ENCODE measurements around the gene HPSE2.
"Not testable (repeated sequence)": the region's sequence is repeated elsewhere in the genome, so short reads cannot be mapped to it uniquely, and the experiment has no call there.

HPSE2 gene

GRCh38 chr10:98555021-98555619, 680.5 kb downstream of the HPSE2 start:
- TF ChIP-seq ZNF8 (CRISPR knock-in tag; IDR thresholded peaks at IDR 0.05): no peak
- TF ChIP-seq ESRRG (CRISPR knock-in tag; IDR thresholded peaks at IDR 0.05): no peak
- TF ChIP-seq ZNF70 (CRISPR knock-in tag; IDR thresholded peaks at IDR 0.05): no peak
- TF ChIP-seq CSDC2 (CRISPR knock-in tag; IDR thresholded peaks at IDR 0.05): no peak
- no peak for TF ChIP-seq PATZ1 (CRISPR knock-in tag; IDR thresholded peaks at IDR 0.05; ENCODE audit: borderline replicate concordance)
- no peak for TF ChIP-seq ZFP30 (CRISPR knock-in tag; IDR thresholded peaks at IDR 0.05)
- TF ChIP-seq ARNTL (CRISPR knock-in tag; IDR thresholded peaks at IDR 0.05; ENCODE audit: borderline replicate concordance, low read depth): no peak
- no peak for TF ChIP-seq TSHZ2 (CRISPR knock-in tag; IDR thresholded peaks at IDR 0.05)
- TF ChIP-seq ZFP3 (CRISPR knock-in tag; IDR thresholded peaks at IDR 0.05): no peak
- TF ChIP-seq BACH2 (CRISPR knock-in tag; IDR thresholded peaks at IDR 0.05; ENCODE audit: borderline replicate concordance): no peak
- no peak for TF ChIP-seq RARB (CRISPR knock-in tag; IDR thresholded peaks at IDR 0.05)
- no peak for TF ChIP-seq POU6F1 (CRISPR knock-in tag; IDR thresholded peaks at IDR 0.05; ENCODE audit: borderline replicate concordance, low read depth)
- no peak for TF ChIP-seq SNAI2 (CRISPR knock-in tag; IDR thresholded peaks at IDR 0.05)
- TF ChIP-seq ZC3H10 (CRISPR knock-in tag; IDR thresholded peaks at IDR 0.05): no peak
- no peak for TF ChIP-seq ISL1 (CRISPR knock-in tag; IDR thresholded peaks at IDR 0.05)
- TF ChIP-seq GLIS3 (CRISPR knock-in tag; IDR thresholded peaks at IDR 0.05): no peak
- TF ChIP-seq CREB5 (CRISPR knock-in tag; IDR thresholded peaks at IDR 0.05; ENCODE audit: low read depth): no peak
- no peak for ATAC-seq

GRCh38 chr10:98541561-98541960, 694.1 kb downstream of the HPSE2 start:
- not testable (repeated sequence) for ATAC-seq

GRCh38 chr10:98539578-98539977, 696.1 kb downstream of the HPSE2 start:
- no peak for ATAC-seq
- TF ChIP-seq POU6F1 (CRISPR knock-in tag; IDR thresholded peaks at IDR 0.05; ENCODE audit: borderline replicate concordance, low read depth): no peak
- TF ChIP-seq PPARA (CRISPR knock-in tag; IDR thresholded peaks at IDR 0.05; ENCODE audit: borderline replicate concordance): no peak
- TF ChIP-seq TCF4 (CRISPR knock-in tag; IDR thresholded peaks at IDR 0.05; ENCODE audit: borderline replicate concordance): no peak
- no peak for TF ChIP-seq ZFP30 (CRISPR knock-in tag; IDR thresholded peaks at IDR 0.05)
- no peak for TF ChIP-seq ZFP3 (CRISPR knock-in tag; IDR thresholded peaks at IDR 0.05)
- no peak for TF ChIP-seq TOX (CRISPR knock-in tag; IDR thresholded peaks at IDR 0.05; ENCODE audit: borderline replicate concordance)
- TF ChIP-seq CSDC2 (CRISPR knock-in tag; IDR thresholded peaks at IDR 0.05): no peak
- no peak for TF ChIP-seq SNAI2 (CRISPR knock-in tag; IDR thresholded peaks at IDR 0.05)
- TF ChIP-seq ZC3H10 (CRISPR knock-in tag; IDR thresholded peaks at IDR 0.05): no peak
- no peak for TF ChIP-seq RARB (CRISPR knock-in tag; IDR thresholded peaks at IDR 0.05)
